Stimulated activated CD8-positive, alpha-beta memory T cell treated with anti-CD3 and anti-CD28 coated beads, Interleukin-4, amount 100 ng/mL, for 1 hour (primary cell): ENCODE measurements around the gene PAQR6.

Experiments used
- DNase-seq, 2 donors: peaks; one replicate each; pipeline ENCODE4 v3.0.0-alpha.2; 2020; ENCODE audit warnings: low read depth in 2 of 2, low spot score in 1 of 2

PAQR6 gene

GRCh38 chr1:156263288-156263655, 15.4 kb upstream of the PAQR6 start:
- no peak for DNase-seq

- no peak for DNase-seq
Measured at GRCh38 chr1:156262461-156263287, 14.8 kb upstream of the PAQR6 start.

GRCh38 chr1:156260896-156261295, 13.0 kb upstream of the PAQR6 start:
- no peak for DNase-seq

GRCh38 chr1:156259805-156260204, 11.9 kb upstream of the PAQR6 start:
- no peak for DNase-seq

- DNase-seq: no peak
Measured at GRCh38 chr1:156258859-156259258, 11.0 kb upstream of the PAQR6 start.

GRCh38 chr1:156257711-156258110, 9.9 kb upstream of the PAQR6 start:
- no peak for DNase-seq

- no peak for DNase-seq
Measured at GRCh38 chr1:156253634-156254033, 5.8 kb upstream of the PAQR6 start.

GRCh38 chr1:156251527-156251926, 3.7 kb upstream of the PAQR6 start:
- no peak for DNase-seq

GRCh38 chr1:156249593-156249992, 1.7 kb upstream of the PAQR6 start:
- no peak for DNase-seq

- DNase-seq: no peak
Measured at GRCh38 chr1:156248323-156248683, 447 bp upstream of the PAQR6 start.

- DNase-seq: no peak
Measured at GRCh38 chr1:156246781-156247459, 936 bp downstream of the PAQR6 start.

- DNase-seq: no peak
Measured at GRCh38 chr1:156246241-156246780, 1.5 kb downstream of the PAQR6 start.

GRCh38 chr1:156245451-156246232, 2.2 kb downstream of the PAQR6 start:
- DNase-seq: no peak

GRCh38 chr1:156244712-156245111, 3.1 kb downstream of the PAQR6 start:
- no peak for DNase-seq

GRCh38 chr1:156244126-156244525, 3.7 kb downstream of the PAQR6 start:
- no peak for DNase-seq

- no peak for DNase-seq
Measured at GRCh38 chr1:156242738-156243137, 5.1 kb downstream of the PAQR6 start.

- DNase-seq: no peak
Measured at GRCh38 chr1:156241926-156242325, 5.9 kb downstream of the PAQR6 start, which contains the start of gene BGLAP. Gene BGLAP (plus strand): TSS chr1:156242184. CDS start chr1:156242232, 48 bp downstream.

- no peak for DNase-seq
Measured at GRCh38 chr1:156241311-156241811, 6.5 kb downstream of the PAQR6 start.

- no peak for DNase-seq
Measured at GRCh38 chr1:156238248-156238647, 9.6 kb downstream of the PAQR6 start.

GRCh38 chr1:156236164-156236563, 11.7 kb downstream of the PAQR6 start:
- no peak for DNase-seq

- no peak for DNase-seq
Measured at GRCh38 chr1:156233426-156234127, 14.3 kb downstream of the PAQR6 start.
